Left renal cortex interstitium (tissue), 4 donors: Measurements from ENCODE around the gene SETD6. TPM values are rescaled to one million over a fixed set of nuclear protein-coding genes. Genes with fewer than 3 reads are reported as not detected.
"Not testable (repeated sequence)": the region's sequence is repeated elsewhere in the genome, so short reads cannot be mapped to it uniquely, and the experiment has no call there.

Experiments
- DNase-seq, 4 donors: peaks; one replicate each; pipeline ENCODE4 v3.0.0-alpha.2; 2013; ENCODE audit warnings: low read depth in 4 of 4, low spot score in 2 of 4, missing footprints in 1 of 4
- polyA plus RNA-seq, 4 donors: library from polyadenylated mRNA; unstranded; fragments of 120-200 nt; gene quantifications; one replicate each; pipeline ENCODE4 v1.2.1, GENCODE V29; 2013; ENCODE audit not compliant: insufficient read length in 4 of 4

SETD6 gene, protein sequence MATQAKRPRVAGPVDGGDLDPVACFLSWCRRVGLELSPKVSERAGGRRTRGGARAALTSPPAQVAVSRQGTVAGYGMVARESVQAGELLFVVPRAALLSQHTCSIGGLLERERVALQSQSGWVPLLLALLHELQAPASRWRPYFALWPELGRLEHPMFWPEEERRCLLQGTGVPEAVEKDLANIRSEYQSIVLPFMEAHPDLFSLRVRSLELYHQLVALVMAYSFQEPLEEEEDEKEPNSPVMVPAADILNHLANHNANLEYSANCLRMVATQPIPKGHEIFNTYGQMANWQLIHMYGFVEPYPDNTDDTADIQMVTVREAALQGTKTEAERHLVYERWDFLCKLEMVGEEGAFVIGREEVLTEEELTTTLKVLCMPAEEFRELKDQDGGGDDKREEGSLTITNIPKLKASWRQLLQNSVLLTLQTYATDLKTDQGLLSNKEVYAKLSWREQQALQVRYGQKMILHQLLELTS
- 10 to 100 TPM; 22.4 to 51.2 (median 35.1) TPM for polyA plus RNA-seq

DNA sequence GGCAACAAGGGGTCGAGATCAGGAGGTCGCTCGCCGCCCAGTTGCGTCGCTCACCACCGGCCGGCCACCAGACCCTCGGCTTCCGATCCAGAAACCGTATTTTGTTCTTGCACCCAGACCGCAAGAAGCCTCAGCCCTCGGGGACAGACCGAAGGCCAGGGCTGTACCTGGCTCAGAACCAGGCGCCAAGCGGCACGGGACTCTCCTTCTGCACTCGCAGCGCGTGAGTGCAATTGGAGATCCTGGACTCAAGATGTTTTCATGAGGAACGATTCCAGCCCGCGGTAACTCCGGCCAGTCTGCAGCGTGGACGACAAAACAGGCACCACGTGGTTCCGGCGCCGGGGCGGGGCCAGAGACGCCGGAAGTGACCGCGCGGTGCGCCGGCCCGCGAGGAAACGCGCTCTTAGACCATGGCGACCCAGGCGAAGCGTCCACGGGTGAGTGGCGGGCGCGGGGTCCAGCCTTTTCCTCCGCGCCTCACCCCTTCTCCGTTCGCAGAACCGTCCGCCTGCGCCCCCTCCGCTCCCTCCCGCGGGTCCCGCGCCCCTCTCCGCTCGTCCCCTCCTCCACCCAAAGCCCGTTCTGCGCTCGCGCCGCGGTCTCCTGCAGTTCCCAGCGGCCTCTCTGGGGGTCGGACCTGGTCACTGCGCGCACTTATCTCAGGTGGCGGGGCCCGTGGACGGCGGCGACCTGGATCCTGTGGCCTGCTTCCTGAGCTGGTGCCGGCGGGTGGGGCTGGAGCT lies at the start of gene SETD6:
Gene SETD6, plus strand, starts transcription at position 393 of the 746 bp plus-strand sequence. Its CDS starts 21 bp downstream, at position 414.
- peak; percentile 69 to 82 (median 76) for DNase-seq

DNA sequence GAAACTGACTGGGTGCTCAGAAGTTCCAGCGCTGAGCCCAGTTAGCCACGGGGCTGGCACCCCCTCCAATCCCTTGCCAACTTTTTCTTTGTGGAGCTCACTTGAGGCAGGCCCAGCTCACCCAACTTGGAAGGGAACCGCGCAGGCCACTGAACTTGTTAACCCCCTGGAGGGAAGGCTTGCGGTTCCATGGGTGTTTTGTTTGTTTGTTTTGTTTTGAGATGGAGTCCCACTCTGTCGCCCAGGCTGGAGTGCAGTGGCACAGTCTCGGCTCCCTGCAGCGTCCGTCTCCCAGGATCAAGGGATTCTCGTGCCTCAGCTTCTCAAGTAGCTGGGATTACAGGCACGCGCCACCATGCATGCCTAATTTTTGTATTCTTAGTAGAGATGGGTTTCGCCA lies 49.5 kb upstream of the SETD6 start:
- no peak for DNase-seq

DNA sequence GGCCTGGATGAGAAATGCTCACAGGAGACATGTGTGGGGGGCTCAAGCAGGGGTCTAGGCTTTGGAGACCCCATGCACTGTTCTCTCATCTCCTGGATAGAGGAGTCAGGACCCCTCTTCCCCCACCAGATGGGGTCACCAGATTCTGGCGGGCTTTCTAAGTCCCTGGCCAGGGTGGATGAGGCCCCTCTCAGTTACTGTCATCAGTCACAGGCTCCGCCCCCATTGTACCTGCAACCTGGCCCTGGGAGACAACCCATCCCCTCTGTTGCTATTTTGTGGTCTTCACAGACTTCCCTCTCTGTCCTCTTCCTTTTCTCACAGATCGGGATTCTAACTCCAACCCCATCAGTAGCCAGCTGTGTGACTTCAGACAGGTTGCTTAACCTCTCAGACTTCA lies 48.9 kb upstream of the SETD6 start:
- no peak for DNase-seq

DNA sequence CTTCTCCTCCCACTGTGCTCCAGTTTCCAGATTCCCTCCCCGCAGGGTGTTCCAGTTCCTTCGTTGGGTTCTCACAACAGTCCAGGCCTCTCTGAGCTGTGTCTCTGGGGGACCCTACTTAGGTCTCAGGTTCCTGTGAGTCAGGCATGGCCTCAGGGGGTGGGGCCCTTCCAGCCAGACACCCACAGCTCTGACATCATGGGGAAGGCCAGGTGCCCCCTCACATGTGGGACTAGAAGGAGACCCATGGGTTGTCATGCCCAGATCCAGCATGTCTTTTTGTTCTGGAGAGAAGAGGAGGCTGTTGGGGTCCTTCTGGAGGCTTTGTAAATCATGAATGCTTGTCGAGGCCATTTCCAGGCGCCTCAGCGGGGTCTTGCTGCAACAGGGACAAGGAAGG lies 47.4 kb upstream of the SETD6 start:
- no peak for DNase-seq

DNA sequence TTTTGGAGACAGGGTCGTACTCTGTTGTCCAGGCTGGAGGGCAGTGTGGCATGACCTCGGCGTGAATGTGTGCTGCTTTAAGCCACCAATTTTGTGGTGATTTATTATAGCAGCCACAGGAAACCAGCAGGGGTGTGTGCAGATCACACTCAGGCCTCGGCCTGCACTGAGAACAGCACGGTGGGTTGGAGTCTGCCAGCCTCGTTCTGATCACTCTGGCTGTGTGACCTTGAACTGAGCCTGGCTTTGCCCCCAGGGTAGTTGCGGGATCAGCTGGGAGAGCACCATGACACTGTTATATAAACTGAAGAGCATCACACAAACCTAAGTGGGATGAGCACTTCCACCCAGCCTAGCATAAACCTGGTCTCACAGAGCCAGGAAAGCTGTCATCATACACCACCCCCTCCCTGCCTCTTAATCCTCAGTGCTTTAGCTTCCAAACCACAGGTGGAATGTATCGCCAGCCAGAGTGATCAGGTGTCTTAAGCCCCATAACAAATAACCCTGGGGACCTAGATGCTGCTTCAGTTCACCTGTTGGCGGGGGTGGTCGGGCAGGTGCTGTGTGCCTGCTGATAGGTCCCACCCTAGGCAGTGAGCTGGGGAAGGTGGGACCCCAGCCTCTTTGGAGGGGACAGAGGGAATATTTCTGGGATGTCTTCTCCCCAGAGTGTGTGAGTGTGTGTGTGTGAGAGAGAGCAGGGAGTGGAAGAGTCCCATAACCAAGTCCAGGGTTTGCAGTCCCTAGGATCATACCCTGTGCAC lies 43.9 kb upstream of the SETD6 start:
- no peak for DNase-seq

DNA sequence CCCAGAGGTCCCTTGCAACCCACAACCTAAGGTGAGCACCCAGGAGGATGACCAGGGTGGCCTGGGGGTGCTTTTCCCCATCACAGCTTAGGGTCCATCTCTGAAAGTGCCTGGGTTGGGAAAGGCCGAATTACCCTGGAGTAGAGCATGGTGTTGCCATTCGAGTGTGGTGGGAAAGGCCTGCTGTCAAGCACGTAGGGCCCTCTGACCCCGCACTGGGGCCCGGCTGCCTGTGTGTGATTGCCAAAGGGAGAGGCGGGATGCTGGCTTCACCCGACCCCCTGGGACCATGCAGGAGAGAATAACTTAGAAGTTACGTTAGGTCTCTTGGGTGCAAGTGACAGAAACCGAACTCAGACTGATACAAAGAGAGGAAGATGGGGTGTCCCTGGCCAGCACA lies 43.1 kb upstream of the SETD6 start:
- no peak for DNase-seq

DNA sequence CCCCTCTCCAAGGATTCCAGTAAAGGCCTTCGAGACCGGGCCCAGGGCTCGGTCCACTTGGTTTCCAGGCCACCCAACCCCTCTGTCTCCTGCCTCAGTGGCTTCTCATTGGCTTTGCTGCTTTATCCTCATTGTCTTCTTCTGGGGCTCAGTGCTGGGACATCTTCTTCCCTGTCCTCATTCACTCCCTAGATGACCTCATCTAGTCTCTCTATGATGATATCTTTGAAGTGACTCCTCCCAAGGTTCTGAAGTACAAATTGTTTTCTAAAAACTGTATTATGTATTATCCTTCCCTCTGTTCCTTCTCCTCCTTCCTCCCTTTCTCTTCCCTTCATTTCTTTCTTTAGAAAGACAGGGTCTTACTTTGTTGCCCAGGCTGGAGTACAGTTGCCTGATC lies 42.5 kb upstream of the SETD6 start:
- DNase-seq, result no peak

DNA sequence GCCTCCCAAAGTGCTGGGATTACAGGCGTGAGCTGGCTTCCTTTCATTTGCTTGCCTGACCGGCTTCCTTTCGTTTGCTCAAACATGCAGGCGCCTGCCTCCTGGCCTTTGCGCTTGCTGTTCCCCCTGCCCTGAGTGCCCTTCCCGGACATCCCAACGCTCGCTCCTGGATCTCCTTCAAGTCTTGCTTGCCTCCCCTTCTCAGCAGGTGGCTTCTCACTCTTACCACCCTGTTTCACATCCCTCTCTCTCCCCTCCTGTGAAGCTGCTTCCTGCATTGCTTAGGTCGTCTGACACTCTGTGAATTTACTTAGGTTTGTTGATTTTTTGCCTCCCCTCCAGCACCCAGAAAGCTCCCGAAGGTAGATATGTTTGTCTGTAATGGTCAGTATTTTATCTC lies 41.0 kb upstream of the SETD6 start:
- DNase-seq, result no peak

DNA sequence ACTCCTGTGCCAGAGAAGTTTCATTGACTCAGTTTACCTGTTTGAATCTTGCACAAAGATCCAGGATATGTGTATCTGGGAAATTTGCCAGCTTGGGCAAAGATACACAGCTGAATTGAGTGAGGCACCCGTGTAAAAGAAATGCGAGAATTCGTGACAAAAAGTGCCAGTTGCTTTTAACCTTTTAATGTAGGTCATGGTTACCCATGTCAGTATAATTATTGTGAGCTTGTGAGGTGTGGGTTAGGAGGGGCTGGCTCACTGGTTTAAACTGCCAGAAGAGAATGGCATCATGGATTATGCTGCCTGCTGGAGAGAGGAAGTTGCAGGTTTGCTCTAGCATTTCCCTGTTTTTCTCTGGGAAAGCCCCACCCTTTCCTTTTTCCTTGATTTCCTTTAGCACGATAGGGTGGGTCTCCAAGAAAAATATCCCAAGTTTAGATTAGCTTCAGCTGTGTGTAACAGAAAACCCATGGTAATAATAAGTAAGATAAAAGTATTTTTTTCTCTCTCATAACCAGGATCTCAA lies 40.2 kb upstream of the SETD6 start:
- DNase-seq, result no peak

DNA sequence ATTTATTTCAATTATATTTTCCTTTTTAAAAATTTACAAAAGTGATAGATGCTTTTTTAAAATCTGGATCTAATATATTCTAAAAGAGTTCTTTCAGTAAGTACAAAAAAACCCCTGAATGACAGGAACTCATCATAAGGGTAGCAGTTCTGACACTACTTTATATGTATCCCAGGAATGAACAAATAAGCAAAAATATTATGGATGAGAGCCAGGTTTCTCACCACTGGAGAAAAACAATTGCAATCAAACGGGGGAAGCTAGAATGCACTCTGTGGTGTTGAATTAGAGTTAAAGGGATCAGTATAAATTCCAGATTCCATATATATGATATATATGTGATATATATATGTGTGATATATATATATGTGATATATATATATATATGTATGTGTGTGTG lies 38.5 kb upstream of the SETD6 start:
- no peak for DNase-seq

DNA sequence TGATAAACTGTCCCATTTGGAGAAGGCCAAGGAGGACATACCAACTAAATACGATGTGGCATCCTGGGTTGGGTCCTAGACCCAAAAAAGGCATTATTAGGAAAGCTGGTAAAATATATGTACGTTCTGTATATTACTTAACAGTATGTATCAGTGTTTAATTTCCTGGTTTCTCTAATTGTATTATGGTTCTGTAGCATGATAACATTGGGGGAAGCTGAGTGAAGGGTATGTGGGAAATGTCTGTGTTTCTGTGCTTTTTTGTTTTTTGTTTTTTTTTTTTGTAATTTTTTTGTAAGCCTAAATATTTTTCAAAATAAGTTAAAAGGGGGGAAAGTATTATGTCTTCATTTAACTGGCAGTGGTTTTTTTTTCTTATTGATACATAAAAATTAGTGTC lies 36.9 kb upstream of the SETD6 start:
- DNase-seq, result no peak

DNA sequence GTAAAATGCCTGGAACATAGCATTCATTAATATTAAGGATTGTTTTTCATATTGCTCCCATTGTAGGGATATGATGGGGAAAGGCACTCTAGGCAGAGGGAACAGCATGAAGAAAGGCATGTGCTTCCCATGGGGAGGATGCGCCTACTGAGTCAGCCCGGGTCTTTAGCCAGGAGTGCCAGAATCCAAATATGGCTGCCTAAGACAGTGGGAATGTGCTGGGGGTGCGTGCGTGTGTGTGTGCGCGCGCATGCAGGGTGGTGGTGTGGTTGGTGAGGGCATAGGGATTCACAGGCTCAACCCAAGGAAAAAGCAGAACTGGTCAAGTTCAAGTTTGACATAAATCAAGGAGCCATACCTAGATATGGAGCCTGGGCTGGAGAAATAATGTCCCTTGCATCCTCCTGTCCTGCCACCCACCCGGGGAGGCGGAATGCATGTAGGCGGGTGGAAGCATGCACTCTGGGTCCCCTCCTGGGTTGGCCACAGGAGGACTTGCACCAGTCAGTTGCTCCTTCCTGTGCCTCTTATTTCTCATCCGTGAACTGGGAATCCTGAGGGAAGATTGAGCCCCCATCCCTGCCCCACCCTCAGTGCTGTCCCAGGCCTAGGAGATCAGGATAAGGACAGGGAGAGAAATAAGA lies 34.0 kb upstream of the SETD6 start:
- DNase-seq, result no peak

DNA sequence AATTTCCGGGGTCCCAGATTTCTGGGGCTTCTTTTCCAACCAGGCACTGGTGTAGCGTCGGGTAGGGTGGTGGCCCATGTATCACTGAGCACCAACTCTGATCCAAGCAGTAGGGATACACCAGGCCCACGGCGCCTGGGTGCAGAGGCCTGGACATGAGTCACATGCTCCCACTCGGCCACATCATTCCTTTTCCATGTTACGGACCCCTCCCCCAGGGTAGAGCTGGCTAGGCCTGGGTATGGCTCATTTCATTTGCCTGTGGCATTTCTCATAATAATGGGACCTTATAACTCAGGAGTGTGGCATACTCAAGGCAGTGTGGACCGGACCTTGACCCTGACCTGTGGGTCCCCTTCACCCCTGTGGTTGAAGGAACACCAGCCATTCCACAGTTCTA lies 33.4 kb upstream of the SETD6 start:
- no peak for DNase-seq

DNA sequence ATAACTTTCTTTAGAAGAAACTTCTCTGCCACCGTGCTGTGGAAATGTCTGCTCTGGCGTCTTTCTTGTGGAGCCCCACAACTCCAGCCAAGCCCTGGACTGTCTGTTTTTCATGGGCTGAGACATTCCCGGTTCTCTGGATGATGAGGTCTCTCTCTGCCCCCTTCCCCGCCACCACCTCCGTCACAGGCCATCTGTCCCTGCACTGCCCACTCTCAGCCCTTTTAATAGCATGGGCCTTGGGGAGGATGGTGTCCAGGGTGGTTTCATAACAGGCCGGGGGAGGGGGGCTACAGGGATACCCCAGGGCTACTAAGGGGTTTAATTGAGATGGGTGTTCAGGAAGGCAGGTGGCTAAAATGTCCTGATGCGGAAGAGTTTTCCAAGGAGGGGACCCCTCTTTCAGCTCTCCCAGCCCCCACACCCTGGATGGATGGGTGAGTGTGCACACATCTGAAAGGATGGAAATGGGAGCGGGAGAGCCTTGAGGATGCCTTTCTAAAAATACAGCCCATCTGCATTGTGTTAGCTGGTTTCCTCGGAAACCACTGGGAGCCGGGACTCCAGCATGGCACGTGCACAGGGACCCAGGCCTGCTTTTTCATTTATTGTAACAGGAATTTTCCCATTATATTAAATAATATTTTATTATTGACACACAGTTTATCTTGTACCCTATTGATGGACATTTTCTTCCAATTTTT lies 30.0 kb upstream of the SETD6 start:
- no peak for DNase-seq

DNA sequence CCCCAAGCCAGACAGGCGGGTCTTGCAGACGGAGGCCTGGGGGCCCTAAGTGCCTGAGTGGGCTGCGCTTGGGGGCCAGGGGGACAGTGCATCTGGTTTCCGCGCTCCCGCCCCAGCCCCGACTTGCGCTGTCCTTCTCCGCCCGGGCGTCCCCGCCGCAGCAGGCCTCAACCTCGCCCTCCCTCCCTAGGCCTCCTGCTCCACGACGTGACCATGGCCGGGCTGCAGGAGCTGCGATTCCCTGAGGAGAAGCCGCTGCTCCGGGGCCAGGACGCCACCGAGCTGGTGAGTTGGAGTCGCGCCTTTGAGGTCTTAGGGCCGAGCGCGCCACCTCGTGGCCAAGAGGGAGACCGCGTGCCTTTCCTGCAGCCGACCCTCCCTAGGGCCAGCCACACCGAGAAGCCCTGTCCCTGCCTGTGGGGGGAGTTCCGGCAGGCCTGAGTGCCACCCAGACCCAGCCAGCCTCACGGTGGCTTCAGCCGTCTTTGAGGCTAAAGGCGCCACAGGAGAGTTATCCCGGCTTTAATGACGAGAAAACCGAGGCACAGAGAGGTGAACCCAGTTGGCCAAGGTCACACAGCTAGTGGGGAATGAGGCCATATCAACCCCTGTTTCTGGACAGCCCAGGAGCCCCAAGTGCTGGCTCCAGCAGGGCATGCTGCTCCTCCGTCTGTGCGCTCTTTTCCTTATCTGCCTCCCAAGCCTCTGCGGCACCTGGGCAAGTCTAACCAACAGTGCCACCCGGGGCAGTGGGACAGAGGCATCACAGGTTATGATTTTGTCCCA lies 27.6 kb upstream of the SETD6 start:
- DNase-seq, result peak in 1 of 4 donors; percentile 66

DNA sequence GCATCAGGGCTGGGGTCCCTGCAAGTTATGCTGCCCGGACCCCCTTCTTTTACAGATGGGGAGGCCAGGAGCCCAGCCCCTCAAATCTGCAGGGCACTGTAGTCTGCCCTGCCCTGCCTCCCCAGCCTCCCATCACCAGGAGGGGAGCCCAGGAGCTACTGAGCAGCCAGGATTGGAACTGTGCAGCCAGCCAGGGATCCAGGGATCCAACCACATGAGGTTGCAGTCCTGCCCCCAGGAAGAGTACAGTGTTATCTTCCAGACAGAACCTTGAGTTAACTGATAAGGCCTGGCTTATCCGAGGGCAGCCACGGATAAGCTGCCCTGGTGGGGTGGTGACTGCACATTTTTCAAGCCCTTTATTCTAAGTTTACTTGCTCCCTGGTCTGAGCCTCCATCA lies 26.8 kb upstream of the SETD6 start:
- no peak for DNase-seq

DNA sequence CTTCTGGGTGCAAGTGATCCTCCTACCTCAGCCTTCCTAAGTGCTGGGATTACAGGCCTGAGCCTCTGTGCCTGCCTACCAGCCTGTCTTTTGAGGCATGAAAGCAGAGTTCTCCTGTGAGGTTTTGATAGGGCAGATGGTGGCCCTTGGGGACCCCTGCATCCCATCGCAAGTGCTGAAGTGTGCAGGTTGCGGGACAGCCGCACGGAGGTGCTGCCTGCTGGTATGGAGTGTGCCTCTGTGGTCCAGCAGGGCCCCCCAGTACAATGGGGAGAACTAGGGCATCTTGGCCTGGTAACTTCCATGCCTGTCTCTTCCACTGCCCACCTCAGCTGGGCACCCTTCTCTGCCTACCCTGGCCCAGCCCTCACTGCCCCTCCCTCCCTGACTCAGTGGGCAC lies 25.3 kb upstream of the SETD6 start:
- no peak for DNase-seq

DNA sequence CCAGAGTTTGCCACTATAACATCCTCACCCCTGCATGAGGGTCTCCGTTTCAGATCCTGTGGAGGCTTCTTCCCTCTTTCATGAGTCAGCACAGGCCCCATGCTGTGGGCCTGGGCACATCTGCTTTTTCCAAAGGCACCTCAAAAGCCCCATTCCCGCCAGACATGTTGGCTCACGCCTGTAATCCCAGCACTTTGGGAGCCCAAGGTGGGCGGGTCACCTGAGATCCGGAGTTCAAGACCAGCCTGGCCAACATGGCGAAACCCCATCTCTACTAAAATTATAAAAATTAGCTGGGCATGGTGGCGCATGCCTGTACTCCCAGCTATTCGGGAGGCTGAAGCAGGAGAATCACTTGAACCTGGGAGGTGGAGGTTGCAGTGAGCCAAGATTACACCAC lies 24.8 kb upstream of the SETD6 start:
- DNase-seq, result not testable (repeated sequence)

DNA sequence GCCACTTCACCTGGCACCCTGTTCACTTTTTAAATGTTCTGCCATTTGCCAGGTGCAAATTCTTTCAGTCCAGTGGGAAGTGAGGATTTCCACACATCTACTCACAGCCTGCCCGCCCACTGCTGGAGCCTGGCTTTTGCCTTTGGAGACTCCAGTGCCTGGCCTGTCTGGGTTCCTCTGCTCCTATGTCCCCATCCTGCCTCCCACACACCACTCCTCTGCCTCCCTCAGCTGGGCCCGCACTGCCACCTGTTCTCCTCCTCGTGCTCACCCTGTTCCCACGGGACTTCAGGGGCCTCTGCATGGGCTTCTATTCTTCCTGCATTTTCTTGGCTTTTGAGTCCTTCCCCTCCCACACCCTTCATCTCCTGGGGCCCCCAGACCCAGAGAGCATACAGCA lies 23.3 kb upstream of the SETD6 start:
- no peak for DNase-seq
